GM10248 (cell line): ENCODE measurements around the gene CYGB.

ENCODE experiments used
- CTCF ChIA-PET: fragments of 300-600 bp; sonication (Branson Sonifier 250); formaldehyde crosslinking; extraction: SDS; loops from one replicate; lab custom pipeline; 2021; ENCODE audit warnings: antibody characterized with exemption; lab: Yijun Ruan, JAX
- POLR2A ChIA-PET: fragments of 350-650 bp; sonication (Branson Sonifier 250); formaldehyde crosslinking; extraction: SDS; loops from one replicate; lab custom pipeline; 2020; ENCODE audit warnings: antibody characterized with exemption; lab: Yijun Ruan, JAX
- DNase-seq: peaks from one replicate; pipeline ENCODE4 v3.0.0; 2012; ENCODE audit errors: extremely low spot score
- CTCF ChIP-seq: IDR thresholded peaks from 2 replicates; pipeline ENCODE4 v1.5.1; 2012; ENCODE audit warnings: mild to moderate bottlenecking, low read depth; ENCODE audit errors: extremely low read depth, missing control alignments, control extremely low read depth

Gene CYGB

GRCh38 chr17:76558198-76559095 is 20.9 kb upstream of the CYGB start:
- CTCF ChIA-PET, result interaction anchor here (0.9 to 5.7 kb wide), 15 partner anchors 11 to 158 kb away, joined by 3 to 60 read pairs (median 5); a partner anchor contains a TSS
- POLR2A ChIA-PET, result no interaction called here
- DNase-seq, result no peak
- peak; percentile 52 for TF ChIP-seq CTCF

- peak; percentile 20 for TF ChIP-seq CTCF
- peak; percentile 92 for DNase-seq
- ChIA-PET POLR2A (interaction anchor here (0.7 to 1.0 kb wide), 3 partner anchors 9 to 77 kb away, joined by 3 to 10 read pairs (median 3); no protein-coding TSS in a partner anchor), CTCF (interaction anchor here (0.6 to 5.7 kb wide), 20 partner anchors 9 to 494 kb away, joined by 3 to 60 read pairs (median 5); partner anchors contain the start of genes JMJD6, METTL23 and PRCD)
These were observed 20.1 kb upstream of the CYGB start for GRCh38 chr17:76557368-76558197.

GRCh38 chr17:76556765-76557367 is 19.4 kb upstream of the CYGB start:
- TF ChIP-seq CTCF, result no peak
- ChIA-PET POLR2A (interaction anchor here (0.7 to 1.0 kb wide), 3 partner anchors 10 to 76 kb away, joined by 3 to 10 read pairs (median 3); no protein-coding TSS in a partner anchor), CTCF (interaction anchor here (0.6 to 5.7 kb wide), 20 partner anchors 8 to 494 kb away, joined by 3 to 60 read pairs (median 5); partner anchors contain the start of genes JMJD6, METTL23 and PRCD)
- DNase-seq, result no peak

GRCh38 chr17:76554131-76554530 is 16.6 kb upstream of the CYGB start:
- DNase-seq, result no peak
- ChIA-PET POLR2A (no interaction called here), CTCF (interaction anchor here (1.1 to 3.7 kb wide), 2 partner anchors 31 to 47 kb away, joined by 3 to 21 read pairs; no protein-coding TSS in a partner anchor)
- TF ChIP-seq CTCF, result no peak

GRCh38 chr17:76553178-76553908 is 15.8 kb upstream of the CYGB start:
- ChIA-PET POLR2A (no interaction called here), CTCF (interaction anchor here (1.1 to 3.7 kb wide), 3 partner anchors 30 to 95 kb away, joined by 3 to 21 read pairs (median 9); no protein-coding TSS in a partner anchor)
- no peak for TF ChIP-seq CTCF
- DNase-seq, result no peak
